Panc1 (cell line): ENCODE data around the gene GNPNAT1. TPM values are rescaled to one million over a fixed set of nuclear protein-coding genes. Genes with fewer than 3 reads are reported as not detected.

Experiments used
- ATAC-seq: fragments of 200-7000 bp; cut with Tn5 transposase; 2 replicates; pipeline ENCODE4 v1.9.1; 2020; ENCODE audit warnings: mild to moderate bottlenecking, moderate library complexity
- BruUV-seq: library from RNA; stranded (reverse); fragments of 400-500 nt; replicated peaks from 2 replicates; lab custom pipeline; 2021; lab: Mats Ljungman, UMichigan
- CTCF ChIA-PET: fragments of 300-600 bp; sonication (Branson Sonifier 250); formaldehyde crosslinking; loops from one replicate; lab custom pipeline; 2022; ENCODE audit warnings: antibody characterized with exemption; lab: Charles Lee
- POLR2A ChIA-PET: fragments of 300-600 bp; sonication (Branson Sonifier 250); formaldehyde crosslinking; loops from one replicate; lab custom pipeline; 2022; ENCODE audit warnings: antibody characterized with exemption; lab: Charles Lee
- DNase-seq: peaks from one replicate; pipeline ENCODE4 v3.0.0-alpha.2; 2010; ENCODE audit warnings: low read depth, low spot score
- H3K27ac ChIP-seq: 2 replicates; pipeline ENCODE4 v1.5.1; 2011; ENCODE audit warnings: mild to moderate bottlenecking, low read length, inconsistent platforms
- H3K27me3 ChIP-seq: fragments of 200-500 bp; sonication (Bioruptor generic); 2 replicates; pipeline ENCODE4 v1.6.0; 2014; ENCODE audit warnings: low read length, inconsistent platforms; ENCODE audit not compliant: control insufficient read depth, insufficient read depth
- H3K36me3 ChIP-seq: fragments of 200-500 bp; sonication (Bioruptor generic); 2 replicates; pipeline ENCODE4 v1.5.1; 2014; ENCODE audit warnings: inconsistent platforms, mild to moderate bottlenecking, low read length, moderate library complexity; ENCODE audit not compliant: control insufficient read depth, insufficient read depth
- H3K4me1 ChIP-seq: 2 replicates; pipeline ENCODE4 v1.5.1; 2011; ENCODE audit warnings: inconsistent platforms, mild to moderate bottlenecking, low read length, moderate library complexity; ENCODE audit not compliant: control insufficient read depth, insufficient read depth
- H3K4me3 ChIP-seq, 2 experiments: 2 replicates each; pipeline ENCODE4 v1.5.1; 2011 to 2012; ENCODE audit warnings: low read depth in 2 of 2, low read length in 2 of 2, mild to moderate bottlenecking in 2 of 2, inconsistent platforms in 1 of 2, moderate library complexity in 1 of 2
- H3K9me3 ChIP-seq: fragments of 200-500 bp; sonication (Bioruptor generic); 2 replicates; pipeline ENCODE4 v1.5.1; 2014; ENCODE audit warnings: low read depth, mild to moderate bottlenecking, inconsistent platforms, low read length, moderate library complexity; ENCODE audit not compliant: control insufficient read depth, insufficient read depth
- POLR2AphosphoS5 ChIP-seq: IDR thresholded peaks from 2 replicates; pipeline ENCODE4 v1.6.1; 2012; ENCODE audit warnings: mild to moderate bottlenecking, low read depth, low read length, moderate library complexity
- SIN3A ChIP-seq: IDR thresholded peaks from 2 replicates; pipeline ENCODE4 v1.6.1; 2012; ENCODE audit warnings: low read depth, mild to moderate bottlenecking, low read length, moderate library complexity, borderline replicate concordance; ENCODE audit not compliant: insufficient read depth
- TCF7L2 ChIP-seq: IDR thresholded peaks from 2 replicates; pipeline ENCODE4 v1.6.1; 2011; ENCODE audit warnings: mild to moderate bottlenecking, low read depth, low read length, inconsistent platforms
- in situ Hi-C: cut with HindIII; loops from 2 replicates; pipeline ENCODE4 v1.10.0; 2016; ENCODE audit warnings: low sequenced_read_pairs, low pct_unique_long_range_greater_than_20kb
- intact Hi-C: fragments of 100-400 bp; cut with micrococcal nuclease; formaldehyde crosslinking; loops from one replicate; pipeline ENCODE4 v1.10.0; 2022; ENCODE audit not compliant: unreplicated experiment
- total RNA-seq: library from RNA; stranded (reverse); gene quantifications from one replicate; pipeline ENCODE4 v1.2.1, GENCODE V29; 2021; ENCODE audit not compliant: unreplicated experiment
- TF ChIP-seq, protein P1 (sequence below), 2 experiments: IDR thresholded peaks; 2 replicates each; pipeline ENCODE4 v1.6.1; 2011 to 2012; ENCODE audit warnings: low read depth in 2 of 2, control low read depth in 1 of 2, low read length in 1 of 2, mild to moderate bottlenecking in 1 of 2, moderate library complexity in 1 of 2; ENCODE audit not compliant: insufficient read depth in 1 of 2
- TF ChIP-seq, protein P2 (sequence below): fragments of 450-650 bp; IDR thresholded peaks from 2 replicates; pipeline ENCODE4 v1.5.1; 2017; ENCODE audit warnings: mild to moderate bottlenecking

GNPNAT1 gene
- total RNA-seq, 1 experiment from 2014 or later = 22.2 TPM

DNA sequence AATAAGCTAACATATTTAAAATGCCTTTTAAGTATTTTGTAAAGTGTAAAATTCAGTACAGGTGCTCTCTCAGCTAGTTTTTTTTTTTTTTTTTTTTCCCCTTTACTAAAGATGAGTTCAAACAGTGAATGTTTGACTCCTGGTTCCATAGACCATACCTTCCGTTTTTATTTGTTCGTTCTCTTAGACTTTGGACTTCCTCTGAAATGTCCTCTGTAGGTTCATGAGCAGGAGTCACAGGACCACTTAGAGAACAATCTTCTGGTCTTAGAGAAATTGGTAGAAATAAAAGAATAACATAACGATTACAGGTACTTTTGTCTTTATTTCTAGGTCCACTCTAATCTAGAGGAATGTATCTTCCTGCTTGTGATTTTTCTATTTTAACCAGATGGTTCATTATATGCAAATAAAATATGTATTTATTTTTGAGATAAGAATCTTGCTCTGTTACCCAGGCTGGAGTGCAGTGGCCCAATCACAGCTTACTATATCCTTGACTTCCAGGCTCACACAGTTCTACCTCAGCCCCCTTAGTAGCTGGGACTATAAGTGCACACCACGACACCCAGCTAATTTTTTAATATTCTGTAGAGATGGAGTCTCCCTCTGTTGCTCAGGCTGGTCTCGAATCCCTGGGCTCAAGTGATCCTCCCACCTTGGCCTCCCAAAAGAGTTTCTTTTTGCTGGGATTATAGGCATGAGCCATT is 35.6 kb downstream of the GNPNAT1 start:
- TF ChIP-seq POLR2AphosphoS5 = no peak
- TF ChIP-seq, protein P1, sequence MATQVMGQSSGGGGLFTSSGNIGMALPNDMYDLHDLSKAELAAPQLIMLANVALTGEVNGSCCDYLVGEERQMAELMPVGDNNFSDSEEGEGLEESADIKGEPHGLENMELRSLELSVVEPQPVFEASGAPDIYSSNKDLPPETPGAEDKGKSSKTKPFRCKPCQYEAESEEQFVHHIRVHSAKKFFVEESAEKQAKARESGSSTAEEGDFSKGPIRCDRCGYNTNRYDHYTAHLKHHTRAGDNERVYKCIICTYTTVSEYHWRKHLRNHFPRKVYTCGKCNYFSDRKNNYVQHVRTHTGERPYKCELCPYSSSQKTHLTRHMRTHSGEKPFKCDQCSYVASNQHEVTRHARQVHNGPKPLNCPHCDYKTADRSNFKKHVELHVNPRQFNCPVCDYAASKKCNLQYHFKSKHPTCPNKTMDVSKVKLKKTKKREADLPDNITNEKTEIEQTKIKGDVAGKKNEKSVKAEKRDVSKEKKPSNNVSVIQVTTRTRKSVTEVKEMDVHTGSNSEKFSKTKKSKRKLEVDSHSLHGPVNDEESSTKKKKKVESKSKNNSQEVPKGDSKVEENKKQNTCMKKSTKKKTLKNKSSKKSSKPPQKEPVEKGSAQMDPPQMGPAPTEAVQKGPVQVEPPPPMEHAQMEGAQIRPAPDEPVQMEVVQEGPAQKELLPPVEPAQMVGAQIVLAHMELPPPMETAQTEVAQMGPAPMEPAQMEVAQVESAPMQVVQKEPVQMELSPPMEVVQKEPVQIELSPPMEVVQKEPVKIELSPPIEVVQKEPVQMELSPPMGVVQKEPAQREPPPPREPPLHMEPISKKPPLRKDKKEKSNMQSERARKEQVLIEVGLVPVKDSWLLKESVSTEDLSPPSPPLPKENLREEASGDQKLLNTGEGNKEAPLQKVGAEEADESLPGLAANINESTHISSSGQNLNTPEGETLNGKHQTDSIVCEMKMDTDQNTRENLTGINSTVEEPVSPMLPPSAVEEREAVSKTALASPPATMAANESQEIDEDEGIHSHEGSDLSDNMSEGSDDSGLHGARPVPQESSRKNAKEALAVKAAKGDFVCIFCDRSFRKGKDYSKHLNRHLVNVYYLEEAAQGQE (IDR thresholded peaks at IDR 0.05; ENCODE audit: insufficient read depth in 1 of 2, low read depth in 2 of 2, low read length in 1 of 2) = no peak
- TF ChIP-seq, protein P2, sequence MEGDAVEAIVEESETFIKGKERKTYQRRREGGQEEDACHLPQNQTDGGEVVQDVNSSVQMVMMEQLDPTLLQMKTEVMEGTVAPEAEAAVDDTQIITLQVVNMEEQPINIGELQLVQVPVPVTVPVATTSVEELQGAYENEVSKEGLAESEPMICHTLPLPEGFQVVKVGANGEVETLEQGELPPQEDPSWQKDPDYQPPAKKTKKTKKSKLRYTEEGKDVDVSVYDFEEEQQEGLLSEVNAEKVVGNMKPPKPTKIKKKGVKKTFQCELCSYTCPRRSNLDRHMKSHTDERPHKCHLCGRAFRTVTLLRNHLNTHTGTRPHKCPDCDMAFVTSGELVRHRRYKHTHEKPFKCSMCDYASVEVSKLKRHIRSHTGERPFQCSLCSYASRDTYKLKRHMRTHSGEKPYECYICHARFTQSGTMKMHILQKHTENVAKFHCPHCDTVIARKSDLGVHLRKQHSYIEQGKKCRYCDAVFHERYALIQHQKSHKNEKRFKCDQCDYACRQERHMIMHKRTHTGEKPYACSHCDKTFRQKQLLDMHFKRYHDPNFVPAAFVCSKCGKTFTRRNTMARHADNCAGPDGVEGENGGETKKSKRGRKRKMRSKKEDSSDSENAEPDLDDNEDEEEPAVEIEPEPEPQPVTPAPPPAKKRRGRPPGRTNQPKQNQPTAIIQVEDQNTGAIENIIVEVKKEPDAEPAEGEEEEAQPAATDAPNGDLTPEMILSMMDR = no peak
- TF ChIP-seq SIN3A = no peak
- H3K4me3 ChIP-seq = no peak overlapping the region
- BruUV-seq = no TSS peak
- ChIA-PET CTCF (interaction anchor here (0.7 kb wide), 1 partner anchor 551 kb away, joined by 7 read pairs; no protein-coding TSS in a partner anchor), POLR2A (interaction anchor here (0.7 kb wide), 1 partner anchor 17 kb away, joined by 6 read pairs; no protein-coding TSS in a partner anchor)
- in situ Hi-C loops = no loop called here
- H3K4me1 ChIP-seq = no peaks in the 10 kb centered on the region
- H3K36me3 ChIP-seq = no peaks in the 10 kb centered on the region; the same call in 1 of the 2 replicates
- DNase-seq (no peak), ATAC-seq (no peak)
- no peaks in the 10 kb centered on the region for H3K9me3 ChIP-seq
- intact Hi-C loops = no loop called here
- no peak overlapping the region for H3K27ac ChIP-seq
- H3K27me3 ChIP-seq = no peaks in the 10 kb centered on the region

GRCh38 chr14:52748647-52749292 is 42.6 kb downstream of the GNPNAT1 start:
- POLR2A ChIA-PET = no interaction called here
- Histone ChIP-seq H3K36me3 (no peaks in the 10 kb centered on the region; the same call in 1 of the 2 replicates), H3K9me3 (no peaks in the 10 kb centered on the region), H3K27ac (no peak overlapping the region), H3K4me1 (no peaks in the 10 kb centered on the region), H3K27me3 (no peaks in the 10 kb centered on the region), H3K4me3 (no peak overlapping the region)
- intact Hi-C loops = no loop called here
- CTCF ChIA-PET = no interaction called here
- TF ChIP-seq TCF7L2 (no peak), SIN3A (no peak), POLR2AphosphoS5 (no peak)
- TF ChIP-seq, protein P2 = no peak
- TF ChIP-seq, protein P1 (IDR thresholded peaks at IDR 0.05; ENCODE audit: insufficient read depth in 1 of 2, low read depth in 2 of 2, low read length in 1 of 2) = no peak
- TSS peak; percentile 26 for BruUV-seq
- in situ Hi-C loops = no loop called here
- no peak for DNase-seq
- ATAC-seq = no peak
